Left colon (tissue), 2 donors: ENCODE data around the gene ARMCX1. TPM values are rescaled to one million over a fixed set of nuclear protein-coding genes. Genes with fewer than 3 reads are reported as not detected.
"Not testable (repeated sequence)": the region's sequence is repeated elsewhere in the genome, so short reads cannot be mapped to it uniquely, and the experiment has no call there.

Source experiments
- ATAC-seq: fragments of 200-7000 bp; cut with Tn5 transposase; one replicate; pipeline ENCODE4 v1.9.1; 2020; ENCODE audit warnings: mild to moderate bottlenecking, moderate library complexity
- DNase-seq, 2 donors: peaks; one replicate each; pipeline ENCODE4 v3.0.0-alpha.2; 2020
- intact Hi-C, 2 donors: fragments of 100-400 bp; cut with DNase I in 1 of 2; cut with micrococcal nuclease in 1 of 2; formaldehyde crosslinking; loops; one replicate each; pipeline versions ENCODE4 v1.11.2 to v1.14.0; 2022; cut with DNase I, micrococcal nuclease
- long read RNA-seq: library from polyadenylated mRNA; unstranded; transcript quantifications from one replicate; pipeline ENCODE4 v2.0.0, GENCODE V29; 2021
- total RNA-seq, 2 donors: library from RNA; stranded (reverse); fragmentation: NEBNext Ultra II Directional; extraction: Animal tissue kit (Norgen Biotek cat#: 25700); gene quantifications; one replicate each; pipeline ENCODE4 v1.2.1, GENCODE V29; 2021
- donor health status: DM: no; HTN: no; CAD: no.
- donor health status: DM: yes; HTN: yes; CAD: no.

The ARMCX1 gene
- 1 to 10 TPM; 4.4 to 9.6 TPM for total RNA-seq
- long read RNA-seq, transcript ARMCX1-201 (4 exons, 2,141 nt) = major isoform, 9 of 12 reads
- long read RNA-seq, partial matches to known transcripts = 0 of 12 reads
- long read RNA-seq, other reads (novel, unspliced or antisense) = 3 of 12 reads

GRCh38 chrX:101550362-101550750, at the start of gene ARMCX1:
ARMCX1 (plus strand) TSS chrX:101550547; CDS start chrX:101552931, 2,384 bp downstream.
- intact Hi-C loops = no loop called here
- DNase-seq = peak; percentile 51 to 64

GRCh38 chrX:101502929-101503328, 47.4 kb upstream of the ARMCX1 start:
- DNase-seq, ATAC-seq, intact Hi-C loops: not testable (repeated sequence)

More at GRCh38 chrX:101550362-101550750, at the start of gene ARMCX1:
- peak; percentile 64 for ATAC-seq

- ATAC-seq = no peak
- no peak for DNase-seq
- intact Hi-C loops = no loop called here
Observed at GRCh38 chrX:101507372-101507771, 43.0 kb upstream of the ARMCX1 start.

GRCh38 chrX:101507986-101508385, 42.4 kb upstream of the ARMCX1 start:
- ATAC-seq (no peak), DNase-seq (no peak)
- intact Hi-C loops = no loop called here

GRCh38 chrX:101530944-101531343, 19.4 kb upstream of the ARMCX1 start:
- intact Hi-C loops = no loop called here
- no peak for DNase-seq
- no peak for ATAC-seq

GRCh38 chrX:101539116-101539515, 11.2 kb upstream of the ARMCX1 start:
- no peak for ATAC-seq
- intact Hi-C loops = no loop called here
- DNase-seq = no peak

- DNase-seq = peak in 1 of 2 donors; percentile 44
- intact Hi-C loops = no loop called here
Observed at GRCh38 chrX:101550751-101551379, 518 bp downstream of the ARMCX1 start.

GRCh38 chrX:101551380-101551767, 1.0 kb downstream of the ARMCX1 start:
- intact Hi-C loops = no loop called here
- DNase-seq (no peak), ATAC-seq (no peak)

More at GRCh38 chrX:101550751-101551379, 518 bp downstream of the ARMCX1 start:
- ATAC-seq = peak; percentile 40

GRCh38 chrX:101552714-101553113, 2.4 kb downstream of the ARMCX1 start:
- DNase-seq = no peak
- intact Hi-C loops = no loop called here
- ATAC-seq = no peak

- intact Hi-C loops = no loop called here
- ATAC-seq = no peak
- DNase-seq = no peak
Observed at GRCh38 chrX:101564651-101565050, 14.3 kb downstream of the ARMCX1 start.

GRCh38 chrX:101595739-101596419, 45.5 kb downstream of the ARMCX1 start:
- ATAC-seq = peak; percentile 78
- no peak for DNase-seq
- intact Hi-C loops = loop anchor here in 1 of 2 donors (5.0 kb wide), 1 partner anchor 201 kb away; no protein-coding TSS in a partner anchor

- ATAC-seq, DNase-seq: not testable (repeated sequence)
- intact Hi-C loops = loop anchor here in 1 of 2 donors (5.0 kb wide), 1 partner anchor 198 kb away; no protein-coding TSS in a partner anchor
Observed at GRCh38 chrX:101599592-101599991, 49.2 kb downstream of the ARMCX1 start.

- intact Hi-C loops = no loop called here
Observed at GRCh38 chrX:101602077-101602476, 51.7 kb downstream of the ARMCX1 start.

More at GRCh38 chrX:101602077-101602476, 51.7 kb downstream of the ARMCX1 start:
- no peak for DNase-seq
- ATAC-seq = no peak

Other genes starting within 250 kb of the ARMCX1 start
- gene TIMM8A, start 201.8 kb upstream of the ARMCX1 start, total RNA-seq = 10 to 100 TPM; 13.0 to 16.9 TPM
- gene BTK, start 164.4 kb upstream of the ARMCX1 start, total RNA-seq = 1 to 10 TPM; 1.7 to 5.4 TPM
- gene RPL36A, start 159.5 kb upstream of the ARMCX1 start, total RNA-seq = 100 to 1,000 TPM; 136 to 165 TPM
- 10 to 100 TPM; 16.9 to 20.2 TPM for gene GLA, start 142.6 kb upstream of the ARMCX1 start, total RNA-seq
- gene HNRNPH2, start 142.3 kb upstream of the ARMCX1 start, total RNA-seq = 10 to 100 TPM; 57.7 to 61.3 TPM
- gene ARMCX4, start 65.1 kb upstream of the ARMCX1 start, total RNA-seq = 10 to 100 TPM in 1 of 2 donors, 1 to 10 TPM in 1; 6.9 to 10.1 TPM
- 10 to 100 TPM; 18.2 to 19.2 TPM for gene ARMCX6, start 67.5 kb downstream of the ARMCX1 start, total RNA-seq
- 10 to 100 TPM; 26.6 to 35.3 TPM for gene ARMCX3, start 72.6 kb downstream of the ARMCX1 start, total RNA-seq
- 1 to 10 TPM; 4.9 to 5.9 TPM for gene ARMCX2, start 109.3 kb downstream of the ARMCX1 start, total RNA-seq